ENCODE results near the gene PDE4B. TPM values are rescaled to one million over a fixed set of nuclear protein-coding genes. Genes with fewer than 3 reads are reported as not detected.

The PDE4B gene
- total RNA-seq, 1 donor from 2014 or later, result 7.6 TPM

- Histone ChIP-seq H3K4me2 (ENCODE audit: low read length) (peak overlapping the region; percentile 11), H3K79me2 (ENCODE audit: insufficient read depth, low read length) (no peaks in the 10 kb centered on the region), H4K20me1 (ENCODE audit: insufficient read depth, low read length) (no peaks in the 10 kb centered on the region), H3K9me3 (ENCODE audit: insufficient read depth, low read depth, low read length) (no peaks in the 10 kb centered on the region), H3K27ac (ENCODE audit: low read depth, low read length) (no peak overlapping the region), H3K4me1 (ENCODE audit: insufficient read depth, low read length) (peaks cover 28% of the 10 kb centered on the region), H3K27me3 (ENCODE audit: insufficient read depth, low read length) (no peaks in the 10 kb centered on the region), H3K4me3 (ENCODE audit: insufficient read depth, low read depth, low read length) (no peak overlapping the region), H3K9ac (ENCODE audit: low read length) (no peak overlapping the region), H3K36me3 (ENCODE audit: insufficient read depth, low read length) (peaks cover 3% of the 10 kb centered on the region), H2AFZ (ENCODE audit: low read depth, low read length) (no peak overlapping the region)
- Mint-ChIP-seq H3K27ac (ENCODE audit: unreplicated experiment) (no peak overlapping the region), H3K4me3 (ENCODE audit: unreplicated experiment) (no peak overlapping the region), H3K27me3 (ENCODE audit: low read depth, unreplicated experiment) (no peaks in the 10 kb centered on the region), H3K4me1 (ENCODE audit: low read depth, unreplicated experiment) (peaks cover 36% of the 10 kb centered on the region), H3K9me3 (ENCODE audit: unreplicated experiment) (no peaks in the 10 kb centered on the region), H3K36me3 (ENCODE audit: low read depth, unreplicated experiment) (peaks cover 22% of the 10 kb centered on the region)
- FAIRE-seq, result peak; percentile 13
- DNase-seq (ENCODE audit: low read depth), result no peak
- TF ChIP-seq EZH2 (IDR thresholded peaks at IDR 0.05; ENCODE audit: insufficient read depth, low read length), result no peak
- no peak for TF ChIP-seq CTCF (IDR thresholded peaks at IDR 0.05; ENCODE audit: insufficient read depth, low read depth, low read length)
These were observed 577.8 kb downstream of the PDE4B start for GRCh38 chr1:66370462-66370971.

GRCh38 chr1:66371233-66372005 lies 578.7 kb downstream of the PDE4B start:
- Histone ChIP-seq H3K27ac (ENCODE audit: low read depth, low read length) (peak overlapping the region; percentile 55), H3K27me3 (ENCODE audit: insufficient read depth, low read length) (no peaks in the 10 kb centered on the region), H3K36me3 (ENCODE audit: insufficient read depth, low read length) (peaks cover 2% of the 10 kb centered on the region), H3K9ac (ENCODE audit: low read length) (peak overlapping the region; percentile 29), H3K4me1 (ENCODE audit: insufficient read depth, low read length) (peaks cover 28% of the 10 kb centered on the region), H3K4me3 (ENCODE audit: insufficient read depth, low read depth, low read length) (no peak overlapping the region), H3K4me2 (ENCODE audit: low read length) (peak overlapping the region; percentile 65), H3K9me3 (ENCODE audit: insufficient read depth, low read depth, low read length) (no peaks in the 10 kb centered on the region), H2AFZ (ENCODE audit: low read depth, low read length) (peak overlapping the region; percentile 7), H4K20me1 (ENCODE audit: insufficient read depth, low read length) (no peaks in the 10 kb centered on the region), H3K79me2 (ENCODE audit: insufficient read depth, low read length) (no peaks in the 10 kb centered on the region)
- TF ChIP-seq CTCF (IDR thresholded peaks at IDR 0.05; ENCODE audit: insufficient read depth, low read depth, low read length) (no peak), EZH2 (IDR thresholded peaks at IDR 0.05; ENCODE audit: insufficient read depth, low read length) (no peak)
- FAIRE-seq, result peak; percentile 75
- Mint-ChIP-seq H3K36me3 (ENCODE audit: low read depth, unreplicated experiment) (peaks cover 22% of the 10 kb centered on the region), H3K27me3 (ENCODE audit: low read depth, unreplicated experiment) (no peaks in the 10 kb centered on the region), H3K27ac (ENCODE audit: unreplicated experiment) (peak overlapping the region; percentile 91), H3K9me3 (ENCODE audit: unreplicated experiment) (no peaks in the 10 kb centered on the region), H3K4me1 (ENCODE audit: low read depth, unreplicated experiment) (peaks cover 36% of the 10 kb centered on the region), H3K4me3 (ENCODE audit: unreplicated experiment) (no peak overlapping the region)
- peak; percentile 73 for DNase-seq (ENCODE audit: low read depth)
